GM19025 (cell line): Measurements from ENCODE around the gene CDC42EP4.
"Not testable (repeated sequence)": the region's sequence is repeated elsewhere in the genome, so short reads cannot be mapped to it uniquely, and the experiment has no call there.

Experiments
- ATAC-seq: cut with Tn5 transposase; IDR thresholded peaks from one replicate; pipeline ENCODE4 v1.9.1; 2021; ENCODE audit warnings: mild to moderate bottlenecking, low read depth, moderate library complexity; ENCODE audit not compliant: unreplicated experiment

Gene CDC42EP4

GRCh38 chr17:73320601-73321264 is 8.9 kb upstream of the CDC42EP4 start:
- ATAC-seq, result no peak

DNA sequence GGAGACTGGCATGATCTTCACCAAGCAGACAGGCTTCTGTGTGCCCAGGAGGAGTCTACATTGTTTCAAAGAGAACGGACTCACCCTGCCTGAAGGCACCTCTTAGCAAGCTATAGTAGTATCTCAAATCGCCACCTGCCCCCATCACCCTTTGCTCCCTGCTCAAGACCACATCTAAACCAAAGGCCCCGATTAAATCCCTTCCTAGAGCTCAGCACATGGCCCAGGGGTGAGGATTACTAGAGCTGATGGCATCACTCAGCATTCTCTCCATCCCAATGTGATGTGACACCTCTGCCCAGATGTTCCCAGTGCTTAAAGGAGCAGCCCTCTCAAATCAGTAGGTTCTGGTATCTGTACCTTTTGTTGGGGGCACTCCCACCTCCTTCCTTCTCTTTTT is 8.0 kb upstream of the CDC42EP4 start:
- no peak for ATAC-seq

DNA sequence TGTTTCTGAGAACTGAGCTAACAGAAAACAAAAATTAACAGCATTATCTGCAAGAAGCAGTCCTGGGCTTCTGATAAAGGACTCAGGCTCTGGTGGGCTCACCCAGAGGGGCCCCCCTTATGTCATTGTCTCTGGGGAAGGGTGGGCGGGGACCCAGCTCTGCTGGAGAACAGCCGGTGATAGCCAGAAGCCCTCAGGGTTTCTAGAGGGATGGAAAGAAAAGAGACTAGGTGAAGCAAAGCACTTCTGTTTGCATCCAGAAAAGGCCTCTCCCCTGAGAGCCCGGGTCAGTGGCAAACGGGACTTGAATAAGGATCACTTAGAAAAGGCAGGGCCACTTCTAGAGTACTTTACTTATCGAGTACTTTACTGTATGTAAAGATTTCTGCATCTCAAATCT is 7.0 kb upstream of the CDC42EP4 start:
- no peak for ATAC-seq

GRCh38 chr17:73318427-73318813 is 6.6 kb upstream of the CDC42EP4 start:
- ATAC-seq, result no peak

GRCh38 chr17:73317513-73318426 is 6.0 kb upstream of the CDC42EP4 start:
- ATAC-seq, result no peak

GRCh38 chr17:73316919-73317505 is 5.2 kb upstream of the CDC42EP4 start:
- ATAC-seq, result peak; percentile 77

- no peak for ATAC-seq
Observed at GRCh38 chr17:73315471-73315870, 3.7 kb upstream of the CDC42EP4 start.

DNA sequence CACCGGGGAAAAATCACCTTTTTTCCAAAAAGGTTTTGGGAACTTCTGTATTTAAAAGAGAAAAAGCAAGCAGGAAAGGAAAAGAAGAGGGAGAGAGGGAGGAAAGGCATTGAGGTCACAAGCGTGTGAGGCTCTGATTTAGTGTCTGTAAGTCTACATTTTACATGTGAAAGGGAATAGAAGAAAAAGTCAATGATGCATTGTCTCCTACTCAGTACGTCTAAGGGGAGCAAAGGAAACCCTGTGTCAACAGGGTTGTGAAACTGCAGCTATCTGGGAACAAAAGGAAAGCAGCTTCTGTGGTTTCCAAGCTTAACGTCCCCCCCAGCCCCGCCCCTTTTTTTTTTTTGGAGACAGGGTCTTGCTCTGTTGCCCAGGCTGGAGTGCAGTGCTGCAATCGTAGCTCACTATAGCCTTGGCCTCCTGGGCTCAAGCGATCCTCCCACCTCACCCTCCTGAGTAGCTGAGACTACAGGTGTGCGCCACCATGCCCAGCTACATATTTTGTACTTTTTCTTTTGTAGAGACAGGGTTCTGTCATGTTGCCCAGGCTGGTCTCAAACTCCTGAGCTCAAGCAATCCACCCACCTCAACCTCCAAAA is 1.8 kb upstream of the CDC42EP4 start:
- ATAC-seq, result no peak

- ATAC-seq, result not testable (repeated sequence)
Observed at GRCh38 chr17:73312887-73313286, 1.1 kb upstream of the CDC42EP4 start.

GRCh38 chr17:73311428-73311780 is 397 bp downstream of the CDC42EP4 start:
- ATAC-seq, result peak; percentile 7

DNA sequence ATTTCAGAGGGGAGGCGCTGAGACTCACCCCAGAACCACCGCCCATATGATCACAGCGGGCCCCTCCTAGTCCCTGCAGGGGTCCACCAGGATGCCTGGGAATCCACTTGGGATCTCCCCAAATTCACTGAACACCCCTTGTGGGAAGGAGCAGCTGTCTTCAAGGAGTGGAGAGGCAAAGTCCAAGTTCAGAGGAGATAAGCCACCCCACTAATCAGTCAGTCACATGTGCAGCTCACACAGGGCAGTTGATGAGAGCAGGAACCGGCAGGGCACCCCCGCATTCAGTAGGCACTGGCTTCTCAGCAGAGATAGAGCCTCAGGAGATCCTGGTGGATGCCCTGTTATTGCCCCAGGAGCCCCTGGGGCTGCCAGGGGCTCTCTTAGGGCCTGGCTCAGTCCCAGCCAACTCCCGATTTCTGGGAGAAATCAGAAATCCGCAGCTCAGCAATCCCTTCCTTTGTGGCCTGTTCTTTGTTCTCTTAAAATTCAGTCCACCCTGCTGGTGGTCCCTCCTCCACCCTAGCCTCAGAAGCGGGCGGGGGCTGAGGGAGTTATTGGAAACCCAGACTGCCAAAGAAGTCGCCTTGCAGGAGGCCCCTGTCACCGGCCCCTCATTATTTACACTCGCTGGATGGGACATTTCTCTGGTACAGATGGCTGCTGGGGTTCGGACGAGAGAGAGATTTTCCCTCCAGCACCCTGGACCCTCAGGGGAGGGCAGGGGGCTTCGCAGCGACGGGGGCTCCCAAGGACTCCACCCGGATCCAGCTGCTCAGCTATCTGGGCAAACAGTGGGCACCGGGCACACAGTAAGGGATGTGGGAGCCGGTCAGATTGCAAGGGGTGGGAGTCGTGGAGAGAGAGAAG is 1.8 kb downstream of the CDC42EP4 start:
- no peak for ATAC-seq

DNA sequence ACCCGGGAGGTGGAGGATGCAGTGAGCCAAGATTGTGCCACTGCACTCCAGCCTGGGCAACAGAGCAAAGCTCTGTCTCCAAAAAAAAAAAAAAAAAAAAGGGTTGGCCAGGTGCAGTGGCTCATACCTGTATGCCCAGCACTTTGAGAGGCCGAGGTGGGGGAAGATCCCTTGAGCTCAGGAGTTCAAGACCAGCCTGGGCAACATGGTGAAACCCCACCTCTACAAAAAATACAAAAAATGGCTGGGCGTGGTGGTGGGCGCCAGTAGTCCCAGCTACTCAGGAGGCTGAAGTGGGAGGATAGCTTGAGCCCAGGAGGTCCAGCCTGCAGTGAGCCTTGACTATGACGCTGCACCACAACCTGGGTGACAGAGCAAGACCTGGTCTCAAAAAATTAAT is 2.8 kb downstream of the CDC42EP4 start:
- not testable (repeated sequence) for ATAC-seq

GRCh38 chr17:73308017-73308823 is 3.6 kb downstream of the CDC42EP4 start:
- no peak for ATAC-seq

- no peak for ATAC-seq
Observed at GRCh38 chr17:73307130-73307529, 4.7 kb downstream of the CDC42EP4 start.

- ATAC-seq, result no peak
Observed at GRCh38 chr17:73305845-73306836, 5.7 kb downstream of the CDC42EP4 start.

- no peak for ATAC-seq
Observed at GRCh38 chr17:73304971-73305812, 6.6 kb downstream of the CDC42EP4 start.

- no peak for ATAC-seq
Observed at GRCh38 chr17:73304438-73304837, 7.4 kb downstream of the CDC42EP4 start.
